ENCODE results near the gene AGAP1.

DNA sequence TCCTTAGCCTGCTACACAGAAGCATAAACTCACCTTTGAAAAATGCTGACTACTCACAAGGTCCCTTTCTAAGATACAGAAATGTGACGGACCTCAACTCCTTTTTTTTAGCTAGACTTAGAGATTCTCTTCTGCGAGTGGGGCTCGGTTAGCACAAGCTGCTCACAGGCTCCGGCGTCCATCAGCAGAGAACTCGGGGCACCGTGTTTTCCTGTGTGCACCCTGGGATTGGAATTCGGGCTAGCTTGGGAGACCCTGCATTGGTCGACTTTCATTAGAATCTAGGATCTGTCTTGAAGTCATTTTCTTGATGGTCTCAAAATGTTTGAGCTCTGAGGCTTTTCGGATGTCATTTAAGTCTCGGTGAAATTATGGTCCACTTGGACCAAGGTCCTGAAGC, 483.1 kb downstream of the AGAP1 start:
- TF ChIP-seq, protein P1, sequence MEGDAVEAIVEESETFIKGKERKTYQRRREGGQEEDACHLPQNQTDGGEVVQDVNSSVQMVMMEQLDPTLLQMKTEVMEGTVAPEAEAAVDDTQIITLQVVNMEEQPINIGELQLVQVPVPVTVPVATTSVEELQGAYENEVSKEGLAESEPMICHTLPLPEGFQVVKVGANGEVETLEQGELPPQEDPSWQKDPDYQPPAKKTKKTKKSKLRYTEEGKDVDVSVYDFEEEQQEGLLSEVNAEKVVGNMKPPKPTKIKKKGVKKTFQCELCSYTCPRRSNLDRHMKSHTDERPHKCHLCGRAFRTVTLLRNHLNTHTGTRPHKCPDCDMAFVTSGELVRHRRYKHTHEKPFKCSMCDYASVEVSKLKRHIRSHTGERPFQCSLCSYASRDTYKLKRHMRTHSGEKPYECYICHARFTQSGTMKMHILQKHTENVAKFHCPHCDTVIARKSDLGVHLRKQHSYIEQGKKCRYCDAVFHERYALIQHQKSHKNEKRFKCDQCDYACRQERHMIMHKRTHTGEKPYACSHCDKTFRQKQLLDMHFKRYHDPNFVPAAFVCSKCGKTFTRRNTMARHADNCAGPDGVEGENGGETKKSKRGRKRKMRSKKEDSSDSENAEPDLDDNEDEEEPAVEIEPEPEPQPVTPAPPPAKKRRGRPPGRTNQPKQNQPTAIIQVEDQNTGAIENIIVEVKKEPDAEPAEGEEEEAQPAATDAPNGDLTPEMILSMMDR (IDR thresholded peaks at IDR 0.05; ENCODE audit: insufficient read depth, low read depth, low read length), result no peak
- no peak for TF ChIP-seq EZH2 (IDR thresholded peaks at IDR 0.05; ENCODE audit: insufficient read depth, low read length)
